ENCODE results near the gene CEACAM4.

Gene CEACAM4

GRCh38 chr19:41617941-41618730 is 8.7 kb downstream of the CEACAM4 start:
- no peak for DNase-seq (ENCODE audit: extremely low read depth in 1 of 2, low read depth in 1 of 2)

- DNase-seq (ENCODE audit: extremely low read depth in 1 of 2, low read depth in 1 of 2): no peak
Observed at GRCh38 chr19:41616792-41617621, 9.9 kb downstream of the CEACAM4 start.

GRCh38 chr19:41615207-41615606 is 11.7 kb downstream of the CEACAM4 start:
- no peak for DNase-seq (ENCODE audit: extremely low read depth in 1 of 2, low read depth in 1 of 2)

- no peak for DNase-seq (ENCODE audit: extremely low read depth in 1 of 2, low read depth in 1 of 2)
Observed at GRCh38 chr19:41612483-41612882, 14.4 kb downstream of the CEACAM4 start.

GRCh38 chr19:41610789-41611188 is 16.1 kb downstream of the CEACAM4 start:
- DNase-seq (ENCODE audit: extremely low read depth in 1 of 2, low read depth in 1 of 2): no peak

- DNase-seq (ENCODE audit: extremely low read depth in 1 of 2, low read depth in 1 of 2): no peak
Observed at GRCh38 chr19:41607668-41608067, 19.2 kb downstream of the CEACAM4 start.

- DNase-seq (ENCODE audit: extremely low read depth in 1 of 2, low read depth in 1 of 2): no peak
Observed at GRCh38 chr19:41606215-41606837, 20.5 kb downstream of the CEACAM4 start.

GRCh38 chr19:41604831-41605230 is 22.0 kb downstream of the CEACAM4 start:
- no peak for DNase-seq (ENCODE audit: extremely low read depth in 1 of 2, low read depth in 1 of 2)

- DNase-seq (ENCODE audit: extremely low read depth in 1 of 2, low read depth in 1 of 2): no peak
Observed at GRCh38 chr19:41601771-41602170, 25.1 kb downstream of the CEACAM4 start.

GRCh38 chr19:41599175-41599966 is 27.5 kb downstream of the CEACAM4 start:
- no peak for DNase-seq (ENCODE audit: extremely low read depth in 1 of 2, low read depth in 1 of 2)

GRCh38 chr19:41597600-41598041 is 29.3 kb downstream of the CEACAM4 start:
- DNase-seq (ENCODE audit: extremely low read depth in 1 of 2, low read depth in 1 of 2): peak; percentile 41 to 44

- no peak for DNase-seq (ENCODE audit: extremely low read depth in 1 of 2, low read depth in 1 of 2)
Observed at GRCh38 chr19:41595890-41596280, 31.0 kb downstream of the CEACAM4 start.

GRCh38 chr19:41595258-41595889 is 31.5 kb downstream of the CEACAM4 start:
- DNase-seq (ENCODE audit: extremely low read depth in 1 of 2, low read depth in 1 of 2): peak in 1 of 2 donors; percentile 43

GRCh38 chr19:41591951-41592562 is 34.8 kb downstream of the CEACAM4 start:
- DNase-seq (ENCODE audit: extremely low read depth in 1 of 2, low read depth in 1 of 2): no peak

- DNase-seq (ENCODE audit: extremely low read depth in 1 of 2, low read depth in 1 of 2): no peak
Observed at GRCh38 chr19:41590936-41591335, 35.9 kb downstream of the CEACAM4 start.

- no peak for DNase-seq (ENCODE audit: extremely low read depth in 1 of 2, low read depth in 1 of 2)
Observed at GRCh38 chr19:41589371-41589770, 37.5 kb downstream of the CEACAM4 start.

- DNase-seq (ENCODE audit: extremely low read depth in 1 of 2, low read depth in 1 of 2): no peak
Observed at GRCh38 chr19:41588497-41589209, 38.2 kb downstream of the CEACAM4 start.

- no peak for DNase-seq (ENCODE audit: extremely low read depth in 1 of 2, low read depth in 1 of 2)
Observed at GRCh38 chr19:41587838-41588210, 39.0 kb downstream of the CEACAM4 start.

Data from activated CD8-positive, alpha-beta memory T cell treated with anti-CD3 and anti-CD28 coated beads for 1 hour (primary cell).